HEK293T (cell line): ENCODE measurements around the gene GAK.

Experiments
- ARNT ChIP-seq: fragments of 450-650 bp; IDR thresholded peaks from 2 replicates; pipeline ENCODE4 v1.6.1; 2017; ENCODE audit warnings: mild to moderate bottlenecking
- BHLHE40 ChIP-seq: fragments of 450-650 bp; IDR thresholded peaks from 2 replicates; pipeline ENCODE4 v1.6.1; 2016; ENCODE audit warnings: mild to moderate bottlenecking, moderate library complexity, borderline replicate concordance
- FOXA1 ChIP-seq: fragments of 450-650 bp; IDR thresholded peaks from 2 replicates; pipeline ENCODE4 v1.6.1; 2016; ENCODE audit warnings: mild to moderate bottlenecking
- L3MBTL2 ChIP-seq: fragments of 450-650 bp; conservative IDR thresholded peaks from 2 replicates; pipeline ENCODE4 v1.6.1; 2016; ENCODE audit warnings: mild to moderate bottlenecking
- SP1 ChIP-seq: fragments of 450-650 bp; IDR thresholded peaks from 2 replicates; pipeline ENCODE4 v1.6.1; 2017
- TARDBP ChIP-seq: fragments of 450-650 bp; IDR thresholded peaks from 2 replicates; pipeline ENCODE4 v1.6.1; 2016
- ZNF384 ChIP-seq: fragments of 450-650 bp; IDR thresholded peaks from 2 replicates; pipeline ENCODE4 v1.6.1; 2016

GRCh38 chr4:948101-948935, 16.2 kb upstream of the GAK start:
- TF ChIP-seq BHLHE40 (no peak), FOXA1 (no peak), ARNT (no peak), ZNF384 (no peak), SP1 (no peak), L3MBTL2 (no peak), TARDBP (no peak)
